Calu3 (cell line): Measurements from ENCODE around the gene FAM83D. TPM values are rescaled to one million over a fixed set of nuclear protein-coding genes. Genes with fewer than 3 reads are reported as not detected.

Source experiments
- BruUV-seq: library from RNA; stranded (reverse); fragments of 400-500 nt; replicated peaks from 2 replicates; lab custom pipeline; 2021; lab: Mats Ljungman, UMichigan
- CTCF ChIA-PET: fragments of 300-600 bp; sonication (Branson Sonifier 250); formaldehyde crosslinking; loops from one replicate; lab custom pipeline; 2022; ENCODE audit warnings: antibody characterized with exemption; lab: Charles Lee
- DNase-seq: peaks from one replicate; pipeline ENCODE4 v3.0.0; 2022
- H3K27ac Mint-ChIP-seq: one replicate; pipeline ENCODE4 v1.8.0; 2022; ENCODE audit warnings: mixed read lengths; ENCODE audit not compliant: unreplicated experiment
- H3K27me3 Mint-ChIP-seq: one replicate; pipeline ENCODE4 v1.8.0; 2022; ENCODE audit warnings: mixed read lengths; ENCODE audit not compliant: unreplicated experiment
- H3K36me3 Mint-ChIP-seq: one replicate; pipeline ENCODE4 v1.8.0; 2022; ENCODE audit warnings: mild to moderate bottlenecking, moderate library complexity, mixed read lengths; ENCODE audit not compliant: insufficient read depth, unreplicated experiment
- H3K4me1 Mint-ChIP-seq: one replicate; pipeline ENCODE4 v1.8.0; 2022; ENCODE audit warnings: mild to moderate bottlenecking, low read depth, mixed read lengths; ENCODE audit not compliant: unreplicated experiment
- H3K4me3 Mint-ChIP-seq: one replicate; pipeline ENCODE4 v1.8.0; 2022; ENCODE audit warnings: mild to moderate bottlenecking, low read depth, moderate library complexity, mixed read lengths; ENCODE audit not compliant: unreplicated experiment
- H3K9me3 Mint-ChIP-seq: one replicate; pipeline ENCODE4 v1.8.0; 2022; ENCODE audit warnings: low read depth, mixed read lengths; ENCODE audit not compliant: unreplicated experiment
- CTCF ChIP-seq: fragments of 200-600 bp; IDR thresholded peaks from one replicate; pipeline ENCODE4 v1.8.0; 2022; ENCODE audit warnings: antibody characterized with exemption; ENCODE audit not compliant: unreplicated experiment
- intact Hi-C: fragments of 100-400 bp; cut with micrococcal nuclease; formaldehyde crosslinking; loops from one replicate; pipeline ENCODE4 v1.10.0; 2022; ENCODE audit not compliant: unreplicated experiment
- total RNA-seq: library from RNA; stranded (reverse); gene quantifications from 2 replicates; pipeline ENCODE4 v1.2.3, GENCODE V29; 2022

FAM83D gene
- total RNA-seq, 1 experiment from 2014 or later, result 84.0 TPM

DNA sequence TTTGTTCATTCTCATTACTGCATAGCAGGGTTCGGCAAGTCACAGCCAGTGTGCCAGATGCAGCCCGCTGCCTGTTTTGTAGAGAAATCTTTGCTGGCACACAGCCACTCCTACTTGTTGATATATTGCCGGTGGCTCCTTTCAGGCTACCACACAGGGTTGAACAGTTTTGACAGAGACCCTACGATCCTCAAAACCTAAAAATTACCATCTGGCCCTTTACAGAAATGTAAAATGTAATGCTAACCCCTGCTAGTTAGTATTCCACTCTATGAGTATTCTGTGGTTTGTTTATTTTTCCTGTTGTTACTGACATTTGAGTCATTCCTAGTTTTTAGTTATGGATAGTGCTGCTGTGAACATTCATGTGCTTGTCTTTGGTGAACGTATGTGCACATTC is 47.4 kb downstream of the FAM83D start:
- Mint-ChIP-seq H3K36me3 (peaks cover 12% of the 10 kb centered on the region), H3K4me3 (no peak overlapping the region), H3K27me3 (no peaks in the 10 kb centered on the region), H3K9me3 (no peaks in the 10 kb centered on the region), H3K4me1 (peaks cover 19% of the 10 kb centered on the region), H3K27ac (no peak overlapping the region)
- no TSS peak for BruUV-seq
- no peak for DNase-seq
- TF ChIP-seq CTCF, result no peak
- CTCF ChIA-PET, result interaction anchor here (1.2 kb wide), 1 partner anchor 18 kb away, joined by 3 read pairs; no protein-coding TSS in a partner anchor
- intact Hi-C loops, result no loop called here

GRCh38 chr20:38975539-38976120 is 49.4 kb downstream of the FAM83D start:
- intact Hi-C loops, result no loop called here
- H3K27ac Mint-ChIP-seq, result no peak overlapping the region
- H3K4me3 Mint-ChIP-seq, result no peak overlapping the region
- no peak for TF ChIP-seq CTCF
- CTCF ChIA-PET, result interaction anchor here (0.6 kb wide), 1 partner anchor 13 kb away, joined by 3 read pairs; the partner anchor contains the start of gene DHX35
- H3K36me3 Mint-ChIP-seq, result peaks cover 8% of the 10 kb centered on the region
- BruUV-seq, result no TSS peak
- no peak for DNase-seq
- no peaks in the 10 kb centered on the region for H3K9me3 Mint-ChIP-seq
- peaks cover 13% of the 10 kb centered on the region for H3K4me1 Mint-ChIP-seq
- H3K27me3 Mint-ChIP-seq, result no peaks in the 10 kb centered on the region

GRCh38 chr20:38979434-38979833 is 53.2 kb downstream of the FAM83D start:
- Mint-ChIP-seq H3K27me3 (no peaks in the 10 kb centered on the region), H3K4me1 (peaks cover 26% of the 10 kb centered on the region), H3K27ac (no peak overlapping the region), H3K36me3 (no peaks in the 10 kb centered on the region), H3K9me3 (no peaks in the 10 kb centered on the region), H3K4me3 (no peak overlapping the region)
- TF ChIP-seq CTCF, result no peak
- no peak for DNase-seq
- no TSS peak for BruUV-seq
- CTCF ChIA-PET, result interaction anchor here (0.7 to 1.4 kb wide), 2 partner anchors 9 to 17 kb away, joined by 4 read pairs; partner anchors contain the start of gene DHX35
- intact Hi-C loops, result no loop called here

DNA sequence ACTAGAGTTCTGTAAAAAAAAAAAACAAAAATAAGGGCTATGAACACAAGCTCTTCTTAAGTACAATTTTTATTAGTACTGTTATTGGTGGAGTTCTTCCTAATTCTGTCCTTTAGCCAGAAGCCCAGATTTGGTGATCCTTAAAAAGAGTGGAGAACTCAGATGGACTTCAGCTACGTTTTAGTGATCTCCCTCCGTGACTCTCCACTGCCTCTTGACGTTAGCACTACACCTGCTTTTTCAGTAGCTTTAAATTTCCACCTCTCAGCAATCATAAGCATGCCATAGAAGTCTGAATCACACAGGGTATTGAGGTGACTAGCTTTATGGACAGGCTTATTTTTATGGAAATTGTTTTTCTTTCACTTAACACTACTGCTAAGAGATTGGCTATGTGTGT is 53.6 kb downstream of the FAM83D start:
- H3K36me3 Mint-ChIP-seq, result peaks cover 3% of the 10 kb centered on the region
- no peaks in the 10 kb centered on the region for H3K27me3 Mint-ChIP-seq
- no TSS peak for BruUV-seq
- no peak for DNase-seq
- H3K9me3 Mint-ChIP-seq, result no peaks in the 10 kb centered on the region
- no peak for TF ChIP-seq CTCF
- peaks cover 26% of the 10 kb centered on the region for H3K4me1 Mint-ChIP-seq
- H3K4me3 Mint-ChIP-seq, result no peak overlapping the region
- no peak overlapping the region for H3K27ac Mint-ChIP-seq
- CTCF ChIA-PET, result interaction anchor here (0.7 to 1.5 kb wide), 4 partner anchors 9 to 110 kb away, joined by 3 to 4 read pairs (median 4); partner anchors contain the start of gene DHX35
- intact Hi-C loops, result no loop called here
